Stimulated activated naive CD8-positive, alpha-beta T cell treated with anti-CD3 and anti-CD28 coated beads, Interleukin-15, Interleukin-2, amounts not matched to agents 100 U/mL and 50 U/mL, for 24 hours (primary cell): Measurements from ENCODE around the gene TCIRG1.

ENCODE experiments used
- ATAC-seq: fragments of 150-1000 bp; cut with Tn5 transposase; one replicate; pipeline ENCODE4 v1.10.0; 2021
- DNase-seq: peaks from one replicate; pipeline ENCODE4 v3.0.0; 2021

TCIRG1 gene

GRCh38 chr11:68004551-68005335 lies 34.1 kb upstream of the TCIRG1 start:
- no peak for ATAC-seq
- DNase-seq: no peak

GRCh38 chr11:68006606-68007166 lies 32.1 kb upstream of the TCIRG1 start:
- DNase-seq: no peak
- no peak for ATAC-seq

- no peak for DNase-seq
- ATAC-seq: no peak
Observed at GRCh38 chr11:68007498-68008380, 31.1 kb upstream of the TCIRG1 start.

- no peak for DNase-seq
- ATAC-seq: no peak
Observed at GRCh38 chr11:68008381-68009337, 30.2 kb upstream of the TCIRG1 start.

GRCh38 chr11:68009391-68010089 lies 29.3 kb upstream of the TCIRG1 start:
- DNase-seq: no peak
- no peak for ATAC-seq

GRCh38 chr11:68010090-68011041 lies 28.5 kb upstream of the TCIRG1 start, which contains the start of gene ALDH3B1:
TSS of gene ALDH3B1 (plus strand) at chr11:68010327. CDS start at chr11:68015298, 4,971 bp downstream.
- DNase-seq: no peak
- peak; percentile 30 for ATAC-seq

GRCh38 chr11:68011051-68011943 lies 27.5 kb upstream of the TCIRG1 start:
- DNase-seq: no peak
- no peak for ATAC-seq

- no peak for ATAC-seq
- no peak for DNase-seq
Observed at GRCh38 chr11:68012044-68012842, 26.6 kb upstream of the TCIRG1 start.

GRCh38 chr11:68012843-68013610 lies 25.8 kb upstream of the TCIRG1 start:
- ATAC-seq (no peak), DNase-seq (no peak)

GRCh38 chr11:68013611-68014156 lies 25.1 kb upstream of the TCIRG1 start:
- no peak for DNase-seq
- no peak for ATAC-seq

- ATAC-seq (peak; percentile 29), DNase-seq (no peak)
Observed at GRCh38 chr11:68014157-68014946, 24.5 kb upstream of the TCIRG1 start.

GRCh38 chr11:68014947-68015447 lies 23.8 kb upstream of the TCIRG1 start:
- no peak for ATAC-seq
- no peak for DNase-seq

- no peak for DNase-seq
- ATAC-seq: no peak
Observed at GRCh38 chr11:68015467-68015866, 23.4 kb upstream of the TCIRG1 start.

GRCh38 chr11:68016161-68016903 lies 22.5 kb upstream of the TCIRG1 start:
- DNase-seq (no peak), ATAC-seq (no peak)
